ENCODE measurements around the gene FYN.

DNA sequence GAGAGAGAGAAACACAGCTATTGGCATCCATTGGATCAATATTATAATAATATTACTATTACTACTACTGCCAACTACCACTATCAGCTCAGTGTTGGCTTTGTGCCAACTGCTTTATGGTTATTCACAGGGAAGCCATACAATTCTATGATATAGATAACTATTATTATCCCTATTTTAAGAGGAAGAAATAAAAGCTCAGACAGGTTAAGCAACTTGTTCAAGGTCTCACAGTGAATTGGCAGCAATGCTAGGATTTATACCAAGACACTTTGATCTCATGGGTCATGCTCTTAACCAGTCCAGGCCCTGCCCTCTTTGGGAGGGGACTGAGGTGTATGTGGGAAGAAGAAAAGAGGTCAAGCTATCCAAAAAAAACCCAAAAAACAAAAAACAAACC lies 185.6 kb downstream of the FYN start:
- TF ChIP-seq EZH2 (IDR thresholded peaks at IDR 0.05; ENCODE audit: insufficient read depth, poor library complexity, severe bottlenecking) = no peak
- no peak for TF ChIP-seq EZH2phosphoT487 (IDR thresholded peaks at IDR 0.05; ENCODE audit: insufficient read depth, low read depth)
